DMS114 treated with DMSO at 0.1 percent for 48 hours (cell line): Measurements from ENCODE around the gene CCN2.
"Not testable (repeated sequence)": the region's sequence is repeated elsewhere in the genome, so short reads cannot be mapped to it uniquely, and the experiment has no call there.

Source experiments
- DNase-seq: peaks from one replicate; lab custom pipeline; 2025; ENCODE audit not compliant: unreplicated experiment; lab: John Stamatoyannopoulos, UW

The CCN2 gene

GRCh38 chr6:131946404-131946991 lies 4.7 kb downstream of the CCN2 start:
- no peak for DNase-seq

- no peak for DNase-seq
These were observed 5.2 kb downstream of the CCN2 start for GRCh38 chr6:131945971-131946370.

GRCh38 chr6:131937703-131938631 lies 13.2 kb downstream of the CCN2 start:
- no peak for DNase-seq

GRCh38 chr6:131937226-131937625 lies 13.9 kb downstream of the CCN2 start:
- DNase-seq, result no peak

GRCh38 chr6:131936156-131936555 lies 15.0 kb downstream of the CCN2 start:
- no peak for DNase-seq

- DNase-seq, result no peak
These were observed 20.0 kb downstream of the CCN2 start for GRCh38 chr6:131931063-131931750.

- DNase-seq, result no peak
These were observed 21.2 kb downstream of the CCN2 start for GRCh38 chr6:131929976-131930375.

- DNase-seq, result no peak
These were observed 21.9 kb downstream of the CCN2 start for GRCh38 chr6:131929264-131929663.

- peak; percentile 22 for DNase-seq
These were observed 26.2 kb downstream of the CCN2 start for GRCh38 chr6:131924881-131925474.

GRCh38 chr6:131923356-131923755 lies 27.8 kb downstream of the CCN2 start:
- no peak for DNase-seq

GRCh38 chr6:131920656-131921055 lies 30.5 kb downstream of the CCN2 start:
- no peak for DNase-seq

GRCh38 chr6:131918650-131919355 lies 32.4 kb downstream of the CCN2 start:
- DNase-seq, result no peak

GRCh38 chr6:131917763-131918649 lies 33.2 kb downstream of the CCN2 start:
- DNase-seq, result no peak

- no peak for DNase-seq
These were observed 33.9 kb downstream of the CCN2 start for GRCh38 chr6:131917318-131917717.

- DNase-seq, result no peak
These were observed 34.3 kb downstream of the CCN2 start for GRCh38 chr6:131916847-131917246.

- DNase-seq, result not testable (repeated sequence)
These were observed 34.9 kb downstream of the CCN2 start for GRCh38 chr6:131916091-131916796.

- DNase-seq, result peak; percentile 15
These were observed 36.0 kb downstream of the CCN2 start for GRCh38 chr6:131914967-131915751.

GRCh38 chr6:131914234-131914633 lies 36.9 kb downstream of the CCN2 start:
- DNase-seq, result no peak
